DOHH2 (cell line): ENCODE results near the gene ARL4C.

Source experiments
- H3F3A ChIP-seq: fragments of 200-600 bp; sonication (generic), shearing (Covaris generic); 2 replicates; pipeline ENCODE4 v1.6.0; 2016; ENCODE audit warnings: antibody characterized with exemption, mild to moderate bottlenecking; ENCODE audit not compliant: control insufficient read depth, insufficient read depth
- H3K27ac ChIP-seq: fragments of 200-600 bp; sonication (generic); 2 replicates; pipeline ENCODE4 v1.5.1; 2014; ENCODE audit warnings: low read depth, mild to moderate bottlenecking, low read length, moderate library complexity
- H3K27me3 ChIP-seq: fragments of 200-600 bp; sonication (generic); 2 replicates; pipeline ENCODE4 v1.6.1; 2014; ENCODE audit warnings: mild to moderate bottlenecking, low read length, mixed read lengths; ENCODE audit not compliant: control insufficient read depth
- H3K36me3 ChIP-seq: fragments of 200-600 bp; sonication (generic); 2 replicates; pipeline ENCODE4 v1.6.1; 2014; ENCODE audit warnings: mild to moderate bottlenecking, low read length, moderate library complexity, mixed read lengths; ENCODE audit not compliant: control insufficient read depth
- H3K4me1 ChIP-seq: fragments of 200-600 bp; sonication (generic); 2 replicates; pipeline ENCODE4 v1.6.1; 2014; ENCODE audit warnings: mild to moderate bottlenecking, low read length, mixed read lengths; ENCODE audit not compliant: control insufficient read depth
- H3K4me2 ChIP-seq: fragments of 200-600 bp; sonication (generic); 2 replicates; pipeline ENCODE4 v1.6.0; 2014; ENCODE audit warnings: mild to moderate bottlenecking, low read length, moderate library complexity
- H3K4me3 ChIP-seq: fragments of 200-600 bp; sonication (generic); 2 replicates; pipeline ENCODE4 v1.5.1; 2014; ENCODE audit warnings: mild to moderate bottlenecking, low read length, mixed read lengths
- H3K79me2 ChIP-seq: fragments of 200-600 bp; sonication (generic); 2 replicates; pipeline ENCODE4 v1.6.1; 2014; ENCODE audit warnings: mild to moderate bottlenecking, low read length, mixed read lengths; ENCODE audit not compliant: control insufficient read depth
- H3K9me2 ChIP-seq: fragments of 200-600 bp; sonication (generic); replicated peaks from 2 replicates; pipeline ENCODE4 v1.6.1; 2014; ENCODE audit warnings: mild to moderate bottlenecking, low read length, mixed read lengths; ENCODE audit not compliant: control insufficient read depth
- H3K9me3 ChIP-seq: fragments of 200-600 bp; sonication (generic); 2 replicates; pipeline ENCODE4 v1.6.1; 2014; ENCODE audit warnings: antibody characterized with exemption, low read length, mixed read lengths; ENCODE audit not compliant: control insufficient read depth, insufficient read depth
- H4K20me1 ChIP-seq: fragments of 200-600 bp; sonication (generic); 2 replicates; pipeline ENCODE4 v1.6.0; 2014; ENCODE audit warnings: low read depth, mild to moderate bottlenecking, antibody characterized with exemption, low read length, moderate library complexity; ENCODE audit not compliant: control insufficient read depth, insufficient read depth
- CTCF ChIP-seq: fragments of 200-600 bp; sonication (generic); IDR thresholded peaks from one replicate; pipeline ENCODE4 v1.5.1; 2014; ENCODE audit warnings: antibody characterized with exemption, mild to moderate bottlenecking, low read depth, low read length; ENCODE audit not compliant: poor library complexity, severe bottlenecking
- EZH2phosphoT487 ChIP-seq: fragments of 200-600 bp; sonication (generic); IDR thresholded peaks from 2 replicates; pipeline ENCODE4 v1.6.1; 2017; ENCODE audit warnings: borderline replicate concordance, mild to moderate bottlenecking, antibody characterized with exemption, low read length, moderate library complexity, mixed read lengths

The ARL4C gene

GRCh38 chr2:234450431-234451124 is 46.3 kb downstream of the ARL4C start:
- H3K4me3 ChIP-seq: no peak overlapping the region
- H3K4me1 ChIP-seq: peaks cover 33% of the 10 kb centered on the region
- no peak for TF ChIP-seq EZH2phosphoT487
- no peak for TF ChIP-seq CTCF
- no peak overlapping the region for H3K27ac ChIP-seq
- no peaks in the 10 kb centered on the region for H3K36me3 ChIP-seq
- H3K9me3 ChIP-seq: no peaks in the 10 kb centered on the region
- no peaks in the 10 kb centered on the region for H3F3A ChIP-seq
- H3K4me2 ChIP-seq: no peak overlapping the region
- no peaks in the 10 kb centered on the region for H3K27me3 ChIP-seq
- H3K9me2 ChIP-seq: no peaks in the 10 kb centered on the region
- no peaks in the 10 kb centered on the region for H4K20me1 ChIP-seq
- H3K79me2 ChIP-seq: no peaks in the 10 kb centered on the region

DNA sequence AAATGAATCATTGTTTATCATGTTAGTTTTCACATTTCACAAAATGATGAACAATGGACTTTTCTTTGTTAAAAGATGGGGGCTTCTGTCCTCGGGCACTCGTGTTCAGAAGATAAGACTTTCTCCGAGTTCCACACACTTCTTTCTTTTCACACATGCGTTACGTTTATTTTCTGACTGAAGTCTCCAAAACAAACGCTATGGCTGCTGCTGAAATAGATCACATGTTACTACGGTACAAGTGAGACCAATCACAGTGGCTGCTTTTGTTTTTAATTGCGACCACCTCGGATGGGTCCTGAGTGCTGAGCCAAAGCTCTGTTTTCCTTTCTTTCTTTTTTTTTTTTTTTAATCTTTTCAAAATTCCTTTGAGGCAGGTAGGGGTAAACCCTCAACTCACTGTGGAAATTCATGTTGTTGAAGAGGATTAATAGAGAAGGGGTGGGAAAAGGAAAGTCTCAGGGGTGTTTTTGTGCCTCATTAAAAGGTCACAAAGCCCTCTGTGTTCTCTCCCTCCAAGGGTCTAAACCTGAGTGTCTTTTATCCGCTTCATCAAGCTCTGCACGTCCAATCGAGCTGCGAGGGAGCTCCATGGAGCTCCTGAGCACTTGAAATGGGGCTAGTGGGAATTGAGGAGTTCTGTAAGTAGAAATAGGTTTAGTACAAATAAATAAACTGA is 48.2 kb downstream of the ARL4C start:
- Histone ChIP-seq H3K4me2 (no peak overlapping the region), H4K20me1 (no peaks in the 10 kb centered on the region), H3K36me3 (no peaks in the 10 kb centered on the region), H3K9me3 (no peaks in the 10 kb centered on the region), H3K9me2 (no peaks in the 10 kb centered on the region), H3K27me3 (no peaks in the 10 kb centered on the region), H3K27ac (no peak overlapping the region), H3K79me2 (no peaks in the 10 kb centered on the region), H3K4me3 (no peak overlapping the region), H3K4me1 (peaks cover 35% of the 10 kb centered on the region), H3F3A (no peaks in the 10 kb centered on the region)
- TF ChIP-seq EZH2phosphoT487: no peak
- no peak for TF ChIP-seq CTCF

- Histone ChIP-seq H3K9me2 (no peaks in the 10 kb centered on the region), H3K27me3 (no peaks in the 10 kb centered on the region), H3K9me3 (no peaks in the 10 kb centered on the region), H3K4me2 (no peak overlapping the region), H4K20me1 (no peaks in the 10 kb centered on the region), H3K36me3 (no peaks in the 10 kb centered on the region), H3K4me1 (peaks cover 33% of the 10 kb centered on the region), H3K27ac (no peak overlapping the region), H3F3A (no peaks in the 10 kb centered on the region), H3K79me2 (no peaks in the 10 kb centered on the region), H3K4me3 (no peak overlapping the region)
- no peak for TF ChIP-seq CTCF
- TF ChIP-seq EZH2phosphoT487: no peak
Observed at GRCh38 chr2:234447963-234448362, 48.9 kb downstream of the ARL4C start.
